GM12891 (cell line): ENCODE data around the gene HNRNPH3.

Source experiments
- DNase-seq: peaks from one replicate; pipeline ENCODE4 v3.0.0; 2011; ENCODE audit warnings: low spot score; ENCODE audit not compliant: insufficient read length
- FAIRE-seq: peaks from 2 replicates; lab custom pipeline; 2011; peaks lifted over from hg19 to GRCh38; lab: Jason Lieb, UNC
- PAX5 ChIP-seq: IDR thresholded peaks from 2 replicates; pipeline ENCODE4 v1.6.1; 2011; ENCODE audit warnings: low read length, moderate library complexity, mild to moderate bottlenecking; ENCODE audit not compliant: insufficient read depth, severe bottlenecking
- POLR2A ChIP-seq: IDR thresholded peaks from 2 replicates; pipeline ENCODE4 v1.6.1; 2011; ENCODE audit warnings: low read depth, low read length, control low read depth
- POLR2AphosphoS5 ChIP-seq: IDR thresholded peaks from 2 replicates; pipeline ENCODE4 v1.6.1; 2011; ENCODE audit warnings: low read depth, low read length, control low read depth
- POU2F2 ChIP-seq: IDR thresholded peaks from 2 replicates; pipeline ENCODE4 v1.6.1; 2011; ENCODE audit warnings: low read depth, mild to moderate bottlenecking, control low read depth, low read length, moderate library complexity
- SPI1 ChIP-seq: IDR thresholded peaks from 2 replicates; pipeline ENCODE4 v1.6.1; 2011; ENCODE audit warnings: low read depth, low read length, control low read depth
- TAF1 ChIP-seq: IDR thresholded peaks from 2 replicates; pipeline ENCODE4 v1.6.1; 2011; ENCODE audit warnings: low read depth, low read length, control low read depth

HNRNPH3 gene

GRCh38 chr10:68345621-68346020 is 13.8 kb downstream of the HNRNPH3 start:
- FAIRE-seq (no peak), DNase-seq (no peak)
- TF ChIP-seq PAX5 (no peak), POLR2A (0 out of 2 replicates have a peak, but pooled peaks have one; percentile 21)

DNA sequence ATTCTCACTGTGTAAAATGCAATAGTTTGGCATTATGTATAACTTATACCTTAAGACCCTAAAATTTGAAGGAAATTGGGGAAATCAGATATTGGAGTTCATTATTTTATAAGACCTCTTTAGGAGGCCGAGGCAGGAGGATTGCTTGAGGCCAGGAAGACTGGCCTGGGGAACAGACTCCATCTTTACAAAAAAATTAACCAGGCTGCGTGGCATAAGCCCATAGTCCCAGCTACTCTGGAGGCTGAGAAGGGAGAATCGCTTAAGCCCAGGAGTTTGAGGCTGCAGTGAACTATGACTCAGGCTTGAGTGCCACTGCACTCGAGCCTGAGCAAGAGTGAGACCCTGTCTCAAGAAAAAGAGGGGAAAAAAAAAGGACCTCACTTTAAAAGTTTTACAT is 14.9 kb downstream of the HNRNPH3 start:
- 0 out of 2 replicates have a peak, but pooled peaks have one; percentile 33 for TF ChIP-seq POLR2AphosphoS5
- no peak for TF ChIP-seq PAX5
- FAIRE-seq (no peak), DNase-seq (no peak)

DNA sequence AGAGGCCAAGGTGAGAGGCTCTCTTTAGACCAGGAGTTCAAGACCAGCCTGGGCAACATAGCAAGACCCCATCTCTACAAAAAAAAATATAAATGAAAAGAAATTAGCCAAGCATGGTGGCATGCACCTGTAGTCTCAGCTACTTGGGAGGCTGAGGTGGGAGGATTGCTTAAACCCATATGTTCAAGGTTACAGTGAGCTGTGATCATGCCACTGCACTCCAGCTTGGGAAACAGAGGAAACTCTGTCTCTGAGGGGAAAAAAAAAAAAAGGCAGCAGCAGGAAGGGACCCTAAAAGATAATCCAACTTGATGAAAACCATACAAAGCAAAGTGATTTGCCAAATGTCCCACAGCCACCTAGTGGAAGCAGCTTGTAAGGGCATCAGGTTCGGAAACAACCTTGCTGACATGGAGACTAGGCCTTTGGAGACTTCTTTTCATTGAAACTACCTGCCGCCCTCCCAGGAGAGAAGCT is 16.4 kb downstream of the HNRNPH3 start:
- FAIRE-seq (no peak), DNase-seq (peak; percentile 17)
- no peak for TF ChIP-seq SPI1

- no peak for TF ChIP-seq PAX5
- TF ChIP-seq SPI1: no peak
- no peak for TF ChIP-seq POLR2A
- TF ChIP-seq POU2F2: no peak
- TF ChIP-seq POLR2AphosphoS5: no peak
- no peak for TF ChIP-seq TAF1
- no peak for FAIRE-seq
- DNase-seq: no peak
These were observed 21.7 kb downstream of the HNRNPH3 start for GRCh38 chr10:68353537-68353936.

DNA sequence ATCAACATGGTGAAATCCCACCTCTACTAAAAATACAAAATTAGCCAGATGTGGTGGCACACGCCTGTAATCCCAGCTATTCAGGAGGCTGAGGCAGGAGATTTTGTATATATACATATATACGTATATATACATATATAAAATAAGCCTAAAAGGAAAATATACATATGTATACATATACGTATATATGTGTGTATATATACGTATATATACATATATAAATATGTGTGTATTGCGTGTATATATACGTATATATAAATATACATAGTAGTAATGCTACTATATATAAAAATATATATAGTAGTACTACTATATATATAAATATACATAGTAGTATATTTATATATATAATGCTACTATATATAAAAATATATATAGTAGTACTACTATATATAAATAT is 27.3 kb downstream of the HNRNPH3 start:
- TF ChIP-seq POLR2A (no peak), POLR2AphosphoS5 (no peak), PAX5 (no peak)
- no peak for DNase-seq
- FAIRE-seq: no peak

- FAIRE-seq: peak; percentile 66
- TF ChIP-seq POU2F2: no peak
- peak; percentile 69 for TF ChIP-seq SPI1
- TF ChIP-seq POLR2AphosphoS5: no peak
- no peak for TF ChIP-seq POLR2A
- no peak for DNase-seq
These were observed 30.7 kb downstream of the HNRNPH3 start for GRCh38 chr10:68362590-68362989.

GRCh38 chr10:68364101-68364886 is 32.4 kb downstream of the HNRNPH3 start:
- no peak for DNase-seq
- FAIRE-seq: no peak
- TF ChIP-seq POLR2A: no peak
- TF ChIP-seq POLR2AphosphoS5: no peak
- TF ChIP-seq PAX5: no peak
- no peak for TF ChIP-seq SPI1
- TF ChIP-seq POU2F2: no peak
- TF ChIP-seq TAF1: no peak

DNA sequence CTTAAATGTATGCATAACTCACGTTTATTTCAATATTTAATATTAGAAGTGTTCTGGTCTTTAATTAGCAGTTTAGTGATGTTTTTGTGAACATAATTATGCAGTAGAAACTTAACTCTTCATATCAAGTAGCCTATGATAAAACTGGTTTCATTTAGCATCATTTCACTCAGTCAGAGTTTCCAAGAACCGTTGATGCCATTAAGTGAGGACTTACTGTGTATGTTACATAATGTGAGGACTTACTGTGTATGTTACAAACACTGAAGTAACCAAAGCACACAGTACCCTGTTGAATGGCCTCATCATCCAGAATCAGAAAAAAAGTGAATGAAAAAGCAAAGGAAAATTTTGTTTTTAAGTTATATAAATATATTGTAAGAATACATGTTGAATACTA is 33.7 kb downstream of the HNRNPH3 start:
- DNase-seq (no peak), FAIRE-seq (no peak)
- no peak for TF ChIP-seq SPI1
- no peak for TF ChIP-seq POU2F2
- no peak for TF ChIP-seq POLR2A
- TF ChIP-seq TAF1: no peak
- no peak for TF ChIP-seq PAX5
- TF ChIP-seq POLR2AphosphoS5: no peak

GRCh38 chr10:68366600-68366999 is 34.7 kb downstream of the HNRNPH3 start:
- TF ChIP-seq SPI1: no peak
- no peak for TF ChIP-seq POLR2A
- no peak for TF ChIP-seq POLR2AphosphoS5
- TF ChIP-seq PAX5: no peak
- no peak for DNase-seq
- FAIRE-seq: no peak

GRCh38 chr10:68367121-68367520 is 35.3 kb downstream of the HNRNPH3 start:
- FAIRE-seq (no peak), DNase-seq (no peak)

DNA sequence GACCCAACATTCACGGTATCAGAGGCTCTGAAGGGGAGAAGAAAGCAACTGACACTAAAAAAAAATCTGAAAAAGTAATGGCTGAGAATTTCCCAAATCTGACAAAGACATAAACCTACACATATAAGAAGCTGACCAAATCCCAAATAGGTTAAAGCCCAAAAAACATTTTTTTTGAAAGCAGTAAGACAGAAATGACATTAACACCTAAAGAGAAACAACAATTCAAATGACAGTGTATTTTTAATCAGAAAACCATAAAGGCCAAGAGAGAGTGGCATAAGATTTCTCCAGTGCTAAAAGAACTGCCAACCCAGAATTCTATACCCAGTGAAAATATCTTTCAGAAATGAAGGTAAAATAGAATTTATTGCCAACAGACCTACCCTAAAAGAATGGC is 39.7 kb downstream of the HNRNPH3 start:
- no peak for FAIRE-seq
- TF ChIP-seq POU2F2: no peak
- no peak for TF ChIP-seq PAX5
- no peak for TF ChIP-seq SPI1
- TF ChIP-seq TAF1: no peak
- no peak for TF ChIP-seq POLR2AphosphoS5
- TF ChIP-seq POLR2A: no peak
- no peak for DNase-seq

More at GRCh38 chr10:68367121-68367520, 35.3 kb downstream of the HNRNPH3 start:
- no peak for TF ChIP-seq POLR2AphosphoS5
- TF ChIP-seq POLR2A: no peak
- TF ChIP-seq TAF1: no peak
- TF ChIP-seq PAX5: no peak
- no peak for TF ChIP-seq POU2F2
- no peak for TF ChIP-seq SPI1
